Posterior cingulate gyrus (tissue), 11 donors: ENCODE data around the gene STRIT1.
"Not testable (repeated sequence)": the region's sequence is repeated elsewhere in the genome, so short reads cannot be mapped to it uniquely, and the experiment has no call there.

Experiments used
- DNase-seq, 10 donors: peaks; one replicate each; pipeline versions ENCODE4 v3.0.0 to v3.0.0-alpha.2; 2020 to 2021; ENCODE audit warnings: mixed read lengths in 3 of 10
- intact Hi-C: fragments of 100-400 bp; cut with DNase I; formaldehyde crosslinking; loops from one replicate; pipeline ENCODE4 v1.15.1; 2023

STRIT1 gene

GRCh38 chr3:155316426-155316825, 22.9 kb upstream of the STRIT1 start:
- DNase-seq, result no peak
- intact Hi-C loops, result no loop called here

GRCh38 chr3:155313916-155314315, 20.4 kb upstream of the STRIT1 start:
- intact Hi-C loops, result no loop called here
- no peak for DNase-seq

- intact Hi-C loops, result no loop called here
- no peak for DNase-seq
These were observed 19.8 kb upstream of the STRIT1 start for GRCh38 chr3:155313300-155313699.

- no peak for DNase-seq
- intact Hi-C loops, result no loop called here
These were observed 19.3 kb upstream of the STRIT1 start for GRCh38 chr3:155312781-155313180.

- intact Hi-C loops, result no loop called here
- peak in 1 of 10 donors; percentile 69 for DNase-seq
These were observed 16.1 kb upstream of the STRIT1 start for GRCh38 chr3:155309581-155309980.

- DNase-seq, result no peak
- intact Hi-C loops, result no loop called here
These were observed 15.3 kb upstream of the STRIT1 start for GRCh38 chr3:155308831-155309230.

GRCh38 chr3:155307183-155307582, 13.7 kb upstream of the STRIT1 start:
- intact Hi-C loops, result no loop called here
- DNase-seq, result no peak

GRCh38 chr3:155304394-155304793, 10.9 kb upstream of the STRIT1 start:
- intact Hi-C loops, result no loop called here
- DNase-seq, result no peak

- DNase-seq, result no peak
- intact Hi-C loops, result no loop called here
These were observed 10.1 kb upstream of the STRIT1 start for GRCh38 chr3:155303540-155304097.

GRCh38 chr3:155302891-155303290, 9.4 kb upstream of the STRIT1 start:
- DNase-seq, result no peak

GRCh38 chr3:155302481-155302880, 9.0 kb upstream of the STRIT1 start:
- intact Hi-C loops, result no loop called here
- no peak for DNase-seq

More at GRCh38 chr3:155302891-155303290, 9.4 kb upstream of the STRIT1 start:
- intact Hi-C loops, result no loop called here

- intact Hi-C loops, result no loop called here
- no peak for DNase-seq
These were observed 3.6 kb upstream of the STRIT1 start for GRCh38 chr3:155297100-155297499.

- DNase-seq, result no peak
- intact Hi-C loops, result no loop called here
These were observed 2.9 kb upstream of the STRIT1 start for GRCh38 chr3:155296413-155296812.

- DNase-seq, result no peak
- intact Hi-C loops, result no loop called here
These were observed 790 bp downstream of the STRIT1 start for GRCh38 chr3:155292693-155293092.

- intact Hi-C loops, result no loop called here
- DNase-seq, result no peak
These were observed 1.4 kb downstream of the STRIT1 start for GRCh38 chr3:155292133-155292532.

GRCh38 chr3:155286736-155287135, 6.7 kb downstream of the STRIT1 start:
- DNase-seq, result no peak
- intact Hi-C loops, result no loop called here

GRCh38 chr3:155285936-155286335, 7.5 kb downstream of the STRIT1 start:
- intact Hi-C loops, result no loop called here
- DNase-seq, result no peak

- intact Hi-C loops, result no loop called here
- DNase-seq, result no peak
These were observed 10.1 kb downstream of the STRIT1 start for GRCh38 chr3:155283092-155284056.

- intact Hi-C loops, result no loop called here
- no peak for DNase-seq
These were observed 10.9 kb downstream of the STRIT1 start for GRCh38 chr3:155282385-155283091.

- DNase-seq, result no peak
- intact Hi-C loops, result no loop called here
These were observed 11.6 kb downstream of the STRIT1 start for GRCh38 chr3:155281912-155282311.

- DNase-seq, intact Hi-C loops: not testable (repeated sequence)
These were observed 17.4 kb downstream of the STRIT1 start for GRCh38 chr3:155276089-155276488.
